ENCODE data around the gene KRT78.

The KRT78 gene

DNA sequence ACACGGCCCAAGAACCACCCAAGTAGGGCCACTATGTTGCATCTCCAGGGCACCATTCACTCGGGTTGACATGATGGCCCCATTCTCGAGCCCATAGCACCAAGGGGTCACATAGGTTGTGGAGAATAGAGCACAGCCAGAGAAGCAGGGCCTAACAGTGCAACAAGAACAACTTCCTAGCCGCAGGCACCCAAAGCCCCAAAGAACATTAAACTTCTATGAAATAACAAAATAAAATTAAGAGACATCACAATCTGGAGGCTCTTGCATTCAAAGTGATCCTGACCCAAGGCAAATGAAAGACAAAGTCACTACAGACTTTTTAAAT, 36.8 kb downstream of the KRT78 start:
- no peak for DNase-seq (ENCODE audit: low spot score)

DNA sequence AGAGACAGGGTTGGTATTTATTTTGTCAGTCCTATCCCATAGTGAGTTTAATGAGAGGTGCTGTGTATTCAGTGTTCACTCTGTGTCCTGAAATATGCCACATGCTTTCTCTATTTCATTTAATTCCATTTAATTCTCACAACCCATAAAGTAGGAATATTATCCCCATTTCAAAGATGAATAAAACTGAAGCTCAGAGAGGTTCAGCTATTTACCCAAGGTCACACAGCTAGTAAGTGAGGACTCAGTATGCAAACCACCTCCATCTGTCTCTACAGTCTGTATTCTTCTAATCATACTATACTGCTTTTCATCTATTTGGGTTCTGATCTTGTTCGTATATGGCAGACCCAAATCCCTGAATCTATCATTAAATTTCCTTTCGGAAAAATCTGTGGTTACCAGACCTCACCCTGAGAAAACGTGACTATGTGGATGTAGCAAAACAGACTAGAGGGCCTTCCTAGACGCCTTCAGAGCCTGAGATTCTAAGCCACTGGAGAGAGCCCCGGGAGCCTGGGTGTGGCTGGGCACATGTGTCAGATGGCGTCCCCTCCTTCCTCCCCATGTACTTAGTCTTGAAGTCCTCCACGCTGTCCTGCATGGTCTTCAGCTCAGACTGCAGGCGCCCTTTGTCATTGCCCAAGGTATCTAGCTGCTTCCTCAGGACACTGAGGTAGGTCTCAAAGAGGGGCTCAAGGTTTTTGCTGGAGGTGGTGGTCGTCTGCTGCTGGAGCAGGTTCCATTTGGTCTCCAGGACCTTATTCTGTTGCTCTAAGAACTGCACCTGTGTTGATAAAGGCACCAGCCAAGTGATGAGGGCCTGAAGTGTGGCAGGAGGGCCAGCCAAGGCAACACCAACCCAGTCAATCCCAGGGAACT, 37.4 kb downstream of the KRT78 start:
- DNase-seq (ENCODE audit: low spot score) = no peak

GRCh38 chr12:52810554-52810953, 38.2 kb downstream of the KRT78 start:
- no peak for DNase-seq (ENCODE audit: low spot score)

- no peak for DNase-seq (ENCODE audit: low spot score)
Measured at GRCh38 chr12:52809166-52809565, 39.6 kb downstream of the KRT78 start.

DNA sequence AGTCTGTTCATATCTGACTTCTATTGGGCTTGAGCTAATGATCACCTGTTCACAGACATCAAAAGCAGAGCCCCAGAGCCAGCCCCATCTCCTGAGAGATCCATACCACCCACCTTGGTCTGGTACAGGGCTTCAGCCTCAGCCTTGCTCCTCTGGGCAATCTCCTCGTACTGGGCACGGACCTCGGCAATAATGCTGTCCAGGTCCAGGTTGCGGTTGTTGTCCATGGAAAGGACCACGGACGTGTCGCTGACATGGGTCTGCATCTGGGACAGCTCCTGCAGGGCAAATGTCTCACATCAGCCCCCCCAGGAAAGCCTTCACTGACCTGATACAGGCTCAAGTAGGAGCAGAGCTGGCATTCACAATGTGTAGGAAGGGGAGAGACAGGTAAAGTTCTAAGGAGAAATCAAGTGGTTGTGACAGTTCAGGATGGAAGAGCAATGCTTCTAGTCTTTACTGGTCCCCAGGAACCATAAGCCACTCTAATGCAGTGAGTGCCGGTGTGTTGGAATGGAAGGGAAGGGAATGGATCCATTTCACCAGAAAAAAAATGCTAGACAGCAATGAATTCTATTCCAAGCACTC, 40.1 kb downstream of the KRT78 start:
- no peak for DNase-seq (ENCODE audit: low spot score)

GRCh38 chr12:52807544-52808470, 41.0 kb downstream of the KRT78 start:
- DNase-seq (ENCODE audit: low spot score) = no peak

DNA sequence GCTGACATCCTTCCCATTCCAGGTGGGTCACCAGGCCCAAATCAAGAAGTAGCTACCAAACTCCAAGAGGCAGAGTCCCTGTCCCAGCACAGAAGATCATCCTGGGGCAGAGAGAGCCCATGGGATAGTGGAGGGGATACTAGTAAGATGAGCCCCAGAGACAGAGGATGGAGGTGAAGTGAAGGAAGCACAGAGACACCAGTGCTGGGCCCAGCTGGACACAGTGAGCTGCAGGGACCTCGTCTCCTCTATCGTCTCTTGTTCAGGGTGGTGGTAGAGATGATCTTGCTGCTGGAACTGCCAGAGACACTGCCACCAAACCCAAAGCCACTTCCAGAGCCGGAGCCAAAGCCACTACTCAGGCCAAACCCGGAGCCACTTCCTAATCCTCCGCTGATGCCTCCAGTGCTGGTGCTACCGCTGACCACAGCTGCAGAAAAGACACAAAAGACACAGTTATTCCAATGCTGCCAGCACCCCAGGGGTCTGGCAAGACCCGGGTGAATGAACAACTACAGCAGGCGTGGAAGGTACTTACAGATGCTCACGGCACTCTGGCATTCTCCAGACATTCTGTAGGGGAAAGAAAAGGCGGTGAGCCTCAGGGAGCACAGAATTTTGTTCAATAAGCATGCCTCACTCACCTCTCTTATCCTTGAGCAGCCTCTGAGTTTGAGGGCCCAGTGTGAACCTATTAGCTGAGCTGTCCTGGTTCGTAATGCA, 41.8 kb downstream of the KRT78 start:
- no peak for DNase-seq (ENCODE audit: low spot score)

DNA sequence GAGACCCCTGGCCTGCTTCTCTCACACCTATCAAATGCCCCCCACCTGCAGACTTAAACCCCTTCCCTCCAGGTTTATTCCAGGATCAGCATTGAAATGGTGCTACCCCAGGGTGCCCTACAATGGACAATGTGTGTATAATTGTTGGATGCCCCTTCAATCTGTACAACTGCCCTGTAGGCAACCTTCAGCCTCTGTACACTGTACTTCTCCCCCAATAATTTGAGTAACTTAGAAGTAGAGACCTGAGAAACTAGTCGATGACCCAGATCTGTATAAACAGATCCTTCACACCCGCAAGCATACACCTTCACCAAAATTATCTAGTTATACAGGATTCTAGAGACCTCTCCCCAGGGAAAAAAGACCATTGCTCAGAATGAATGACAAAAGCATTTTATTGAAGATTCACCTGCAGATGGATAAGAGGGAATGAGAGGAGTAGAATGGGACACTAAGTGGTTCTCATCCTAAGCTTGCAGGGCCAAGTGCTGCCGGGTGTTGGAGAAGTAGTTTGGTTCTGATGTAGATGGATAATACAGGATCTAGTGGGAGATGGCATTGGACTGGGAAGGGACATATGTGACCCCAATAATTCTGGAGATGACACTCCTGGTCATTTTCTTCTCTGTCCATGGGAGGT, 42.5 kb downstream of the KRT78 start:
- DNase-seq (ENCODE audit: low spot score) = no peak

DNA sequence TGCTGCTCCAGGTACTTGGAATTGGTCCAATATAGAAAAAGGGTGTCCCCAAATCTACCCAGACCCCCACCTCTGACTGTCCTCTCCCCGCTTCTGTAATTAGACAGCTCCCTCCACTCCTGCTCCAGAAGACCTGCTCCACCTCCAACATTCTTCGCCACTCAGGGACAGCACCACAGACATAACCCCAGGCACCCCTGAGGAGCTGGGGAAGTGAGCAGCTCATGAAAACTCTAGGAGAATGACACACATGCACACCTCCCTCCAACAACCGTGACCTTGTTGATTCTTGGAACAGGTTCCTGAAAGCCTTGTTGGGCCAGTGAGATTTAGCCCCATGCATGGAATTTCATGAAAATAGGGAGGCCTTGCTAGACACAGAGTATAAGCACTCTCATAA, 43.1 kb downstream of the KRT78 start:
- DNase-seq (ENCODE audit: low spot score) = no peak

DNA sequence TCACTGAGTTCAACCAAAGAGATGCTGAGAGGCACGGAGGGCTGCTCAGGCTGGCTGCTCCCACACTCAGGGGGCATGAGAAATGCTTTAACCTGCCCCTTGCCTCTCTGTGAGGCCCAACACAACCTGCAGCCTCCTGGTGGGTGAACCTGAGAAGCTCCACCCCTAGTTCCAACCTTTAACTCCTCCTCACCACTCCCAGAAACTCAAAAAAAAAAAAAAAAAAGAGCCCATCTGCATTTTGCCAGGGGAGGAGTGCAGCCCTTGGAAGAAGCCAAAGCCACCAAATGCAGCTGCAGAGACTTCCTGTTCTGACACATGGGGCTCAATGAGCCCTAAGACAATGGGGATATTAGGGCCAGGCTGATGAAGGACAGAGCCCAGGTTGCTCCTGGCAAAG, 43.8 kb downstream of the KRT78 start:
- peak; percentile 84 for DNase-seq (ENCODE audit: low spot score)

- no peak for DNase-seq (ENCODE audit: low spot score)
Measured at GRCh38 chr12:52802442-52802841, 46.4 kb downstream of the KRT78 start.

DNA sequence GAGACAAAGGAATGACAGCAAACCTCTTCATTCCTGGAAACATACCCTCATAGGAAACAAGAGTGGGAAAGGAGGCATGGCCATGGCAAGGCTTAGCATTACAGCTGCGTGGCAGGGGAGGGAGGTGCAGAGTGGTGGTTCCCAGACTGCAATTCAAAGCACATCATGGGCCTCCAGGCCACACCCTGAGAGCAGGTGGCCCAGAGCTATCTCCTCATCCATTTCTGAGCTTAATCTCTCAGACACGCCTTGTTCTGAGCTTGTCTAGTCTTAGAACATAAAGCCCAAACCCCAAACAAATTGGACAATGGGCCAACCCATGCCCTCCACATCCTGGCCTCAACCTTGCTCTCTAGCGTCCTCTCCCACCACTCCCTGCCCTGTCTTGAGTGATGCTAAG, 47.0 kb downstream of the KRT78 start:
- no peak for DNase-seq (ENCODE audit: low spot score)

DNA sequence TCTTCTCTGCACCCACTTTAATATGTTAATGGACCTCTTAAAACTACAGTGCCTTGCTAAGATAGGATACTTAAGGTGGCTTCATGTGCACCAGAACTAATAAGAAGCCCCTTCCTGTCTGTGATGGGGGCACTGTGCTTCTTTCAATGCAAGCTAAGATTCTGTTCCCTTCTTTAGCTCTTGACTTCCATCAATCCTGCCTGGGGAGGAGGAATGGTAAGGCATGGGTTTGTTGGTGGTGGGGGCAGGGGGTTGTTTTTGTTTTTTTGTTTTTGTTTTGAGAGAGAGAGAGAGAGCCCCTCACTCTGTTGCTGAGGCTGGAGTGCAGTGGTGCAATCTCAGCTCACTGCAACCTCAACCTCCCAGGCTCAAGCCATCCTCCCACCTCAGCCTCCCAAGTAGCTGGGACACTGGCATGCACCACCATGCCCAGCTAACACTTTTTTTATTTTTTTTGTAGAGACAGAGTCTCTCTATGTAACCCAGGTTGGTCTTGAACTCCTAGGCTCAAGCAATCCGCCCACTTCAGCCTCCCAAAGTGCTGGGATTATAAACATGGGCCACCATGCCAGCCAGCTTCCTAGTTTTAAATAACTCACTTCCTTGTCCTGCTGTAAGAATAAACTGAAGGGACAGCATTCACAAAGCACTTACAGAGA, 48.4 kb downstream of the KRT78 start:
- no peak for DNase-seq (ENCODE audit: low spot score)

DNA sequence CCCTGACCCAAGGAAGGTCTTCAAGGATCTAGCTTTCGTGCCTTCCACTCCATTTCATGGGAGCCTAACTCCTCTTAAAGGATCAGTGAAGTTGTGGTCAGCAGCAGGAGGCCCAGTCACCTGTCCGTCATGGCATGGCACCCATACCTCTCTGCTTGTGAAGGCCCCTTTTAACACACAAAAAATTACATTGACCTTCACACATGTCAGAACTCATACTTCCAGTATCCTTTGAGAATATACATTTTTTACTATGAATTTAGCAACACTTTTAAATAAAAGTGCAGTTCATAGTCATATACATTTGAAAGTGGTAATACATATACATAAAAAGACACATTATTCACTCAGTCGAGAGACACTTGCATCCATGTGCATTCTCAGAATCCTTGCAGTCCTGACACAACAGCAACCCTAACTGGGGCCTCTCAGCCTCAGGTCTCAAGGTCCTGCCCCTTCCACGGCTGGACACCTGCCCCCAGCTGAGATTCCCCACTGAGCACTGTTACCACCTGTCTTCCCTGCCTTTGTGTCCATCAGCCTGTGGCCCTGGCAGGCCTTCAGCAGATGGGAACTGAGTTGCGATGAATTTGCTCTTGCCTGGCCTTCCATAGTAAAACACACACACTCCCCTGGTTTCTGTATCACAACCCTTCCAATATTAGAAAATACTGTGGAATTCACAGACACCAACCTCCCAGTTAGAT, 49.1 kb downstream of the KRT78 start:
- no peak for DNase-seq (ENCODE audit: low spot score)

- DNase-seq (ENCODE audit: low spot score) = no peak
Measured at GRCh38 chr12:52798671-52799504, 49.9 kb downstream of the KRT78 start.

GRCh38 chr12:52798003-52798670, 50.7 kb downstream of the KRT78 start:
- no peak for DNase-seq (ENCODE audit: low spot score)

GRCh38 chr12:52797529-52797894, 51.3 kb downstream of the KRT78 start:
- no peak for DNase-seq (ENCODE audit: low spot score)

- no peak for DNase-seq (ENCODE audit: low spot score)
Measured at GRCh38 chr12:52796839-52797528, 51.8 kb downstream of the KRT78 start.
